Fibroblast of lung (primary cell): ENCODE results near the gene OVOL1. TPM values are rescaled to one million over a fixed set of nuclear protein-coding genes. Genes with fewer than 3 reads are reported as not detected.

Experiments
- DNase-seq, 2 donors: peaks; one replicate each; pipeline versions ENCODE4 v3.0.0 to v3.0.0-alpha.2; 2010; ENCODE audit warnings: low read depth in 2 of 2
- H2AFZ ChIP-seq: 2 replicates; pipeline ENCODE4 v1.5.1; 2012; ENCODE audit warnings: low read length, control low read depth, inconsistent platforms
- H3K27ac ChIP-seq: 2 replicates; pipeline ENCODE4 v1.5.1; 2011; ENCODE audit warnings: low read length, control low read depth; ENCODE audit not compliant: insufficient read depth
- H3K27me3 ChIP-seq: 2 replicates; pipeline ENCODE4 v1.5.1; 2011; ENCODE audit warnings: mild to moderate bottlenecking, low read length; ENCODE audit not compliant: control insufficient read depth, insufficient read depth
- H3K36me3 ChIP-seq: 2 replicates; pipeline ENCODE4 v1.5.1; 2011; ENCODE audit warnings: low read length; ENCODE audit not compliant: control insufficient read depth, insufficient read depth
- H3K4me1 ChIP-seq: 2 replicates; pipeline ENCODE4 v1.5.1; 2011; ENCODE audit warnings: low read length; ENCODE audit not compliant: control insufficient read depth, insufficient read depth; ENCODE audit errors: extremely low read depth
- H3K4me2 ChIP-seq: 2 replicates; pipeline ENCODE4 v1.5.1; 2011; ENCODE audit warnings: low read length, control low read depth; ENCODE audit not compliant: insufficient read depth; ENCODE audit errors: extremely low read depth
- H3K4me3 ChIP-seq, 4 experiments: fragments of 200-600 bp in 1 of 4; sonication (generic) in 1 of 4; replicated peaks in 1 of 4; 2 replicates each; pipeline ENCODE4 v1.5.1; 2011 to 2016; ENCODE audit warnings: low read length in 4 of 4, low read depth in 3 of 4, mild to moderate bottlenecking in 3 of 4, control low read depth in 2 of 4, inconsistent platforms in 1 of 4, mixed read lengths in 1 of 4; ENCODE audit not compliant: insufficient read depth in 1 of 4; ENCODE audit errors: control extremely low read depth in 1 of 4
- H3K79me2 ChIP-seq: 2 replicates; pipeline ENCODE4 v1.5.1; 2012; ENCODE audit warnings: mild to moderate bottlenecking, low read length, inconsistent platforms; ENCODE audit not compliant: control insufficient read depth, insufficient read depth
- H3K9ac ChIP-seq: 2 replicates; pipeline ENCODE4 v1.5.1; 2011; ENCODE audit warnings: mild to moderate bottlenecking, low read length, control low read depth; ENCODE audit not compliant: insufficient read depth
- H3K9me3 ChIP-seq: 2 replicates; pipeline ENCODE4 v1.5.1; 2012; ENCODE audit warnings: low read depth, low read length; ENCODE audit not compliant: control insufficient read depth, insufficient read depth
- H4K20me1 ChIP-seq: 2 replicates; pipeline ENCODE4 v1.5.1; 2011; ENCODE audit warnings: low read length; ENCODE audit not compliant: control insufficient read depth, insufficient read depth; ENCODE audit errors: extremely low read depth
- CTCF ChIP-seq, 2 donors: IDR thresholded peaks in 1 of 2; conservative IDR thresholded peaks in 1 of 2; 1 replicate in 1 of 2; 2 replicates in 1 of 2; pipeline ENCODE4 v1.5.1; 2011 to 2012; ENCODE audit warnings: low read length in 2 of 2, control low read depth in 1 of 2, inconsistent platforms in 1 of 2, low read depth in 1 of 2, mild to moderate bottlenecking in 1 of 2
- EZH2 ChIP-seq: IDR thresholded peaks from 2 replicates; pipeline ENCODE4 v1.5.1; 2012; ENCODE audit warnings: low read length, control low read depth, mild to moderate bottlenecking; ENCODE audit errors: missing control alignments
- polyA plus RNA-seq, 2 donors: library from polyadenylated mRNA; depleted of rRNA in 1 of 2; stranded (reverse) in 1 of 2; unstranded in 1 of 2; fragments of >200 nt; gene quantifications; 2 replicates each; pipeline ENCODE4 v1.2.1, GENCODE V29; 2011 to 2012; ENCODE audit warnings: missing spikeins in 1 of 2
- total RNA-seq: library from RNA; depleted of rRNA; stranded (reverse); fragments of >200 nt; gene quantifications from 2 replicates; pipeline ENCODE4 v1.2.1, GENCODE V29; 2014

OVOL1 gene
- total and polyA plus RNA-seq, 2 donors (not counting 1 experiment from before 2014, with no cell fraction given) = not detected

- no peaks in the 10 kb centered on the region for H3K4me1 ChIP-seq
- no peak overlapping the region for H3K27ac ChIP-seq
- TF ChIP-seq EZH2 (no peak), CTCF (conservative IDR thresholded peaks at IDR 0.05 in 1 of 2, IDR thresholded peaks at IDR 0.05 in 1 of 2; ENCODE audit: low read depth in 1 of 2, low read length in 2 of 2) (no peak)
- DNase-seq = no peak
- no peak overlapping the region for H2AFZ ChIP-seq
- H4K20me1 ChIP-seq = no peaks in the 10 kb centered on the region
- H3K9ac ChIP-seq = no peak overlapping the region
- H3K4me3 ChIP-seq = no peak overlapping the region
- no peaks in the 10 kb centered on the region for H3K27me3 ChIP-seq
- H3K4me2 ChIP-seq = no peak overlapping the region
- H3K79me2 ChIP-seq = no peaks in the 10 kb centered on the region
- no peaks in the 10 kb centered on the region for H3K9me3 ChIP-seq
- H3K36me3 ChIP-seq = no peaks in the 10 kb centered on the region
Measured at GRCh38 chr11:65811764-65812475, 25.1 kb downstream of the OVOL1 start.

GRCh38 chr11:65814131-65814985 lies 27.5 kb downstream of the OVOL1 start:
- H3K9ac ChIP-seq = no peak overlapping the region
- no peak for TF ChIP-seq CTCF (conservative IDR thresholded peaks at IDR 0.05 in 1 of 2, IDR thresholded peaks at IDR 0.05 in 1 of 2; ENCODE audit: low read depth in 1 of 2, low read length in 2 of 2)
- no peak for TF ChIP-seq EZH2
- no peaks in the 10 kb centered on the region for H3K36me3 ChIP-seq
- no peaks in the 10 kb centered on the region for H4K20me1 ChIP-seq
- no peak overlapping the region for H3K4me3 ChIP-seq
- no peak overlapping the region for H3K27ac ChIP-seq
- no peak overlapping the region for H2AFZ ChIP-seq
- no peaks in the 10 kb centered on the region for H3K79me2 ChIP-seq
- no peak for DNase-seq
- no peaks in the 10 kb centered on the region for H3K9me3 ChIP-seq
- H3K27me3 ChIP-seq = no peaks in the 10 kb centered on the region
- no peaks in the 10 kb centered on the region for H3K4me1 ChIP-seq
- no peak overlapping the region for H3K4me2 ChIP-seq

- Histone ChIP-seq H3K9me3 (no peaks in the 10 kb centered on the region), H3K4me2 (no peak overlapping the region), H3K79me2 (no peaks in the 10 kb centered on the region), H3K27ac (no peak overlapping the region), H3K9ac (no peak overlapping the region), H3K27me3 (no peaks in the 10 kb centered on the region), H3K4me1 (no peaks in the 10 kb centered on the region), H3K4me3 (no peak overlapping the region), H3K36me3 (no peaks in the 10 kb centered on the region), H2AFZ (no peak overlapping the region), H4K20me1 (no peaks in the 10 kb centered on the region)
- no peak for DNase-seq
- TF ChIP-seq CTCF (conservative IDR thresholded peaks at IDR 0.05 in 1 of 2, IDR thresholded peaks at IDR 0.05 in 1 of 2; ENCODE audit: low read depth in 1 of 2, low read length in 2 of 2) (no peak), EZH2 (no peak)
Measured at GRCh38 chr11:65814986-65815565, 28.2 kb downstream of the OVOL1 start.
